DOHH2 (cell line): ENCODE results near the gene C2CD3.
A peak's percentile ranks its signal among the peaks of the same experiment; 100 is the strongest.

Experiments
- H3F3A ChIP-seq: fragments of 200-600 bp; sonication (generic), shearing (Covaris generic); 2 replicates; pipeline ENCODE4 v1.6.0; 2016; ENCODE audit warnings: antibody characterized with exemption, mild to moderate bottlenecking; ENCODE audit not compliant: control insufficient read depth, insufficient read depth
- H3K27ac ChIP-seq: fragments of 200-600 bp; sonication (generic); 2 replicates; pipeline ENCODE4 v1.5.1; 2014; ENCODE audit warnings: low read depth, mild to moderate bottlenecking, low read length, moderate library complexity
- H3K27me3 ChIP-seq: fragments of 200-600 bp; sonication (generic); 2 replicates; pipeline ENCODE4 v1.6.1; 2014; ENCODE audit warnings: mild to moderate bottlenecking, low read length, mixed read lengths; ENCODE audit not compliant: control insufficient read depth
- H3K36me3 ChIP-seq: fragments of 200-600 bp; sonication (generic); 2 replicates; pipeline ENCODE4 v1.6.1; 2014; ENCODE audit warnings: mild to moderate bottlenecking, low read length, moderate library complexity, mixed read lengths; ENCODE audit not compliant: control insufficient read depth
- H3K4me1 ChIP-seq: fragments of 200-600 bp; sonication (generic); 2 replicates; pipeline ENCODE4 v1.6.1; 2014; ENCODE audit warnings: mild to moderate bottlenecking, low read length, mixed read lengths; ENCODE audit not compliant: control insufficient read depth
- H3K4me2 ChIP-seq: fragments of 200-600 bp; sonication (generic); 2 replicates; pipeline ENCODE4 v1.6.0; 2014; ENCODE audit warnings: mild to moderate bottlenecking, low read length, moderate library complexity
- H3K4me3 ChIP-seq: fragments of 200-600 bp; sonication (generic); 2 replicates; pipeline ENCODE4 v1.5.1; 2014; ENCODE audit warnings: mild to moderate bottlenecking, low read length, mixed read lengths
- H3K79me2 ChIP-seq: fragments of 200-600 bp; sonication (generic); 2 replicates; pipeline ENCODE4 v1.6.1; 2014; ENCODE audit warnings: mild to moderate bottlenecking, low read length, mixed read lengths; ENCODE audit not compliant: control insufficient read depth
- H3K9me2 ChIP-seq: fragments of 200-600 bp; sonication (generic); replicated peaks from 2 replicates; pipeline ENCODE4 v1.6.1; 2014; ENCODE audit warnings: mild to moderate bottlenecking, low read length, mixed read lengths; ENCODE audit not compliant: control insufficient read depth
- H3K9me3 ChIP-seq: fragments of 200-600 bp; sonication (generic); 2 replicates; pipeline ENCODE4 v1.6.1; 2014; ENCODE audit warnings: antibody characterized with exemption, low read length, mixed read lengths; ENCODE audit not compliant: control insufficient read depth, insufficient read depth
- H4K20me1 ChIP-seq: fragments of 200-600 bp; sonication (generic); 2 replicates; pipeline ENCODE4 v1.6.0; 2014; ENCODE audit warnings: low read depth, mild to moderate bottlenecking, antibody characterized with exemption, low read length, moderate library complexity; ENCODE audit not compliant: control insufficient read depth, insufficient read depth
- EZH2phosphoT487 ChIP-seq: fragments of 200-600 bp; sonication (generic); IDR thresholded peaks from 2 replicates; pipeline ENCODE4 v1.6.1; 2017; ENCODE audit warnings: borderline replicate concordance, mild to moderate bottlenecking, antibody characterized with exemption, low read length, moderate library complexity, mixed read lengths
- TF ChIP-seq, protein P1 (sequence below): fragments of 200-600 bp; sonication (generic); IDR thresholded peaks from one replicate; pipeline ENCODE4 v1.5.1; 2014; ENCODE audit warnings: antibody characterized with exemption, mild to moderate bottlenecking, low read depth, low read length; ENCODE audit not compliant: poor library complexity, severe bottlenecking

C2CD3 gene

DNA sequence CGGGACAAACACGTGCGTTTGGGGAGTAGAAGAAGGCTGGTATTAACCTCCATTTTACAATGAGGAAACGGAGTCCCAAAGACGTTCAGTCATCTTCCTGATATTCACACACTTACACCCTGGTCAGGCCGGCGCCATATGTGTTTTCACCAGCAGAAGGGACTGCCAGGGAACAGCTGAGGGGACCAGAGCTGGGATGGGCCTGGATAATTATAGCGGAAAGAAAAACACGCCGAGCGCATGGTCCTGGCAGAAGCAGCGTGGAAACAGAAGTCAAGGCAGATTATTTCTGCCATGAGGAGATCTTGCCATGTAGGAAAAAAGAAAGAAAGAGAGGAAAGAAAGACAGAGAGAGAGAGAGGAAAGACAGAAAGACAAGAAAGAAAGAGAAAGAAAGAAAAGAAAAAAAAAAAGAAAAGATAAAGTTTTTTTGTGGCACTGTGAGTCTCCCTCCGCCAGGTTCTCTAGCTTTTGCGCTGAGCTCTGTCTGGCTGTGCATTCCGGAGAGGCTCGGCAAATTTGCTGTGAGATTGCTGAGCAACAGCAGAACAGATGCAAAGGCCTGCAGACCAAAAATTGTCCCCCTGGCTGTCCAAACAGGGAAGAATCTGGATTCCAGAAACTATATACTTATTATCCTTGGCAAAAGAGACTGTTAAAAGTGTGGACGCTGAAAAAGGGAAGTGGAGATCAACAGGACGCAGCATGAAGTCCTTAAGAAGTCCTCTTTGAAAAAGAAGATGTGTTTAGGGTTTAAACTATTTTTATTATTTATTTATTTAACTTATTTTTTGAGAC, 186.9 kb downstream of the C2CD3 start:
- Histone ChIP-seq H3K27me3 (no peaks in the 10 kb centered on the region), H3K4me1 (peaks cover 72% of the 10 kb centered on the region), H3K9me3 (no peaks in the 10 kb centered on the region), H3F3A (peaks cover 56% of the 10 kb centered on the region), H4K20me1 (peaks cover 26% of the 10 kb centered on the region), H3K4me2 (peak overlapping the region; percentile 94), H3K9me2 (no peaks in the 10 kb centered on the region), H3K79me2 (peaks cover 47% of the 10 kb centered on the region), H3K27ac (peak overlapping the region; percentile 95), H3K36me3 (peaks cover 36% of the 10 kb centered on the region), H3K4me3 (peak overlapping the region; percentile 99)
- TF ChIP-seq EZH2phosphoT487: no peak
- TF ChIP-seq, protein P1, sequence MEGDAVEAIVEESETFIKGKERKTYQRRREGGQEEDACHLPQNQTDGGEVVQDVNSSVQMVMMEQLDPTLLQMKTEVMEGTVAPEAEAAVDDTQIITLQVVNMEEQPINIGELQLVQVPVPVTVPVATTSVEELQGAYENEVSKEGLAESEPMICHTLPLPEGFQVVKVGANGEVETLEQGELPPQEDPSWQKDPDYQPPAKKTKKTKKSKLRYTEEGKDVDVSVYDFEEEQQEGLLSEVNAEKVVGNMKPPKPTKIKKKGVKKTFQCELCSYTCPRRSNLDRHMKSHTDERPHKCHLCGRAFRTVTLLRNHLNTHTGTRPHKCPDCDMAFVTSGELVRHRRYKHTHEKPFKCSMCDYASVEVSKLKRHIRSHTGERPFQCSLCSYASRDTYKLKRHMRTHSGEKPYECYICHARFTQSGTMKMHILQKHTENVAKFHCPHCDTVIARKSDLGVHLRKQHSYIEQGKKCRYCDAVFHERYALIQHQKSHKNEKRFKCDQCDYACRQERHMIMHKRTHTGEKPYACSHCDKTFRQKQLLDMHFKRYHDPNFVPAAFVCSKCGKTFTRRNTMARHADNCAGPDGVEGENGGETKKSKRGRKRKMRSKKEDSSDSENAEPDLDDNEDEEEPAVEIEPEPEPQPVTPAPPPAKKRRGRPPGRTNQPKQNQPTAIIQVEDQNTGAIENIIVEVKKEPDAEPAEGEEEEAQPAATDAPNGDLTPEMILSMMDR: no peak

DNA sequence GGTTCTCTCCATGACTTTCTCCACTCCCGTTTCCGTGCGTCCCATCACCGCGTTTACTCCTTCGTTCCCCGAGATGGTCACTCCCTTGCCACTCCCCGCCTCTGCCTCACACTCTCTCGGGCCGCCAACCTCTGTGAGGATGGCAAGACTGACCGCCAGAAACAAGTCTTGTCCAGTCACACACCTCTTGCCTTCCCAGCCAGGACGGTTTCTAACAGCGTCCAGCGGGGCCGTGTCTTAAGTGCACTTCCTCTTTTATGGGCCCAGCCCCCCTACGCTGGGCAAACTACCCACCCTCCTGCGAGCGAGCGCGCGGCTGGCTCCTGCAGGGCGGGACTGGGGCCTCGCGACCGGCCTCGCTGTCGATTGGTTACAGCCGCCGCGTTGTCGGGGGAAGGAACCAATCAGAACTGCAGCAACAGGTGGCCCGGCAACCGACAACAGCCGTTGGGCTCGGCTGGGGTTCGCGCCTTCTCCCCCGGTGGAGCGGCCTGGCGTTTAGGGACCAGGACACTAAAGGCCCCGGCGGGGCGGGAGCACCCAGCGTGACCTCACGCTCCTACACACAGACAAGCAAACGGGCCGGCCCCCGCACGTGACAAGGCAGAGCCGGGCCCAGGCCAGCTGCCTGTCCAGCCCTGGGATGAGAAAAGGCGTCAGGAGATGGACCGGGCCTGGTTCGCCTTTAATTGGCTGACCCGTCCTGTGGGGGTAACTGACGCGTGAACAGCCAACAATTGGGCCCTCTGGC, 187.6 kb downstream of the C2CD3 start:
- no peaks in the 10 kb centered on the region for H3K9me2 ChIP-seq
- peak overlapping the region; percentile 94 for H3K4me2 ChIP-seq
- peak overlapping the region; percentile 99 for H3K4me3 ChIP-seq
- peaks cover 44% of the 10 kb centered on the region for H3K36me3 ChIP-seq
- H3K9me3 ChIP-seq: no peaks in the 10 kb centered on the region
- H3F3A ChIP-seq: peaks cover 57% of the 10 kb centered on the region
- peaks cover 55% of the 10 kb centered on the region for H3K79me2 ChIP-seq
- TF ChIP-seq, protein P1: no peak
- no peak for TF ChIP-seq EZH2phosphoT487
- H3K4me1 ChIP-seq: peaks cover 75% of the 10 kb centered on the region
- H3K27me3 ChIP-seq: no peaks in the 10 kb centered on the region
- H3K27ac ChIP-seq: peak overlapping the region; percentile 95
- H4K20me1 ChIP-seq: peaks cover 33% of the 10 kb centered on the region

DNA sequence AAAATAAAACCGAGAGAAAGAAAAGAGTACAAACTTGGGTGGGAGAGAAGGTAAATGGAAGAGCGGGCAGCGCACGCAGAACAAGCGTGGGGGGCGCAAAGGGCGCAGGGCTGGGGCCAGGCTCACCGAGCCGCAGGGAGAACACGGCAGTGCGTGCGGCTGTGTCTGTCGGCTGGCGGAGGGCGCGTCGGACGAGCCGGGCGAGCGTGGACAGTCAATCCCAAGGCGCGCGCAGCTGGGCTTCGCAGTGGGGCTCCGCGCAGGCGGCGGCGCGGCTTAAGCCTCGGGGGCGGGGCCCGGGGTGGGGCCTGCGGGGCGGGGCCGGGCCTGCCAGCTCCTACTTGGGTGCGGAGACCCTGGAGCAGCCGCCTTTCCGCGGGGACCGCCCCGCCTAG, 188.2 kb downstream of the C2CD3 start, which contains the start of gene UCP2:
Gene UCP2 (minus strand): TSS at position 249 of the 395 bp plus-strand sequence. CDS start 4,465 bp downstream, outside the sequence.
- no peak for TF ChIP-seq EZH2phosphoT487
- TF ChIP-seq, protein P1: no peak
- H3K9me2 ChIP-seq: no peaks in the 10 kb centered on the region
- peaks cover 49% of the 10 kb centered on the region for H3K36me3 ChIP-seq
- peak within 1 kb of the TSS; percentile 94 for H3K4me2 ChIP-seq
- H3K9me3 ChIP-seq: no peaks in the 10 kb centered on the region
- peaks cover 39% of the 10 kb centered on the region for H4K20me1 ChIP-seq
- H3K27me3 ChIP-seq: no peaks in the 10 kb centered on the region
- peaks cover 60% of the 10 kb centered on the region for H3K79me2 ChIP-seq
- H3K27ac ChIP-seq: peak within 1 kb of the TSS; percentile 95
- H3F3A ChIP-seq: peaks cover 62% of the 10 kb centered on the region
- peaks cover 79% of the 10 kb centered on the region for H3K4me1 ChIP-seq
- H3K4me3 ChIP-seq: peak within 1 kb of the TSS; percentile 99
